Ovary (tissue), 9 donors: ENCODE data around the gene PGBD5. TPM values are rescaled to one million over a fixed set of nuclear protein-coding genes. Genes with fewer than 3 reads are reported as not detected.

ENCODE experiments used
- DNase-seq, 5 donors: peaks; one replicate each; pipeline ENCODE4 v3.0.0-alpha.2; 2019 to 2020
- H3K27ac ChIP-seq, 2 donors: fragments of 200-600 bp; one replicate each; pipeline versions ENCODE4 v1.5.1 to v1.8.0; 2019 to 2022
- H3K27me3 ChIP-seq: fragments of 200-600 bp; one replicate; pipeline ENCODE4 v1.8.0; 2022
- H3K36me3 ChIP-seq: fragments of 200-600 bp; sonication (generic); one replicate; pipeline ENCODE4 v1.5.1; 2019
- H3K4me1 ChIP-seq: one replicate; pipeline ENCODE4 v1.8.1; 2013; ENCODE audit warnings: mild to moderate bottlenecking, moderate library complexity; ENCODE audit not compliant: insufficient read depth
- H3K4me3 ChIP-seq: fragments of 200-600 bp; sonication (generic); one replicate; pipeline ENCODE4 v1.5.1; 2017
- H3K9me3 ChIP-seq, 2 donors: fragments of 200-600 bp in 1 of 2; sonication (generic) in 1 of 2; one replicate each; pipeline versions ENCODE4 v1.5.1 to v1.8.1; 2013 to 2019; ENCODE audit warnings: mild to moderate bottlenecking in 1 of 2, moderate library complexity in 1 of 2
- CTCF ChIP-seq, 3 donors: fragments of 450-650 bp in 2 of 3; fragments of 200-600 bp in 1 of 3; IDR thresholded peaks; one replicate each; pipeline versions ENCODE4 v1.5.1 to v1.8.0; 2016 to 2022; ENCODE audit warnings: antibody characterized with exemption in 3 of 3, mild to moderate bottlenecking in 1 of 3
- EP300 ChIP-seq: sonication (generic); formaldehyde crosslinking; IDR thresholded peaks from one replicate; pipeline ENCODE4 v1.6.1; 2017; ENCODE audit warnings: antibody characterized with exemption
- POLR2A ChIP-seq: fragments of 450-650 bp; IDR thresholded peaks from one replicate; pipeline ENCODE4 v1.6.1; 2017; ENCODE audit warnings: antibody characterized with exemption, mild to moderate bottlenecking, moderate library complexity
- WGBS, 3 donors: extraction: QIAGEN DNeasy Blood & Tissue Kit in 1 of 3; methylation state at CpG; one replicate each; pipeline versions ENCODE4 v1.1.5 to v1.1.7; 2013 to 2017; 5-methylcytosine and 5-hydroxymethylcytosine counted together
- intact Hi-C, 4 donors: fragments of 100-400 bp; cut with DNase I; formaldehyde crosslinking; loops; one replicate each; pipeline versions ENCODE4 v1.11.0 to v1.15.1; 2022 to 2023
- polyA plus RNA-seq, 2 donors: library from polyadenylated mRNA; stranded (reverse); fragments of 200-250 nt in 1 of 2; fragments of 350-450 nt in 1 of 2; fragmentation: Illumina TruSeq in 1 of 2; extraction: RNeasy Lipid Tissue Mini Kit (QIAGEN cat#74804) in 1 of 2; gene quantifications; one replicate each; pipeline ENCODE4 v1.2.3, GENCODE V29; 2013 to 2014
- total RNA-seq, 7 donors: library from RNA; depleted of rRNA in 2 of 7; stranded (reverse); fragments of >200 nt in 2 of 7; fragmentation: NEBNext Ultra II Directional in 3 of 7; extraction: Animal tissue kit (Norgen Biotek cat#: 25700) in 3 of 7; gene quantifications; one replicate each; pipeline versions ENCODE4 v1.1.0 to v1.2.4, GENCODE V29; 2016 to 2023
- donor health status: DM: no; HTN: no; CAD: no; lungs with moderate emphysema.
- donor health status: DM: no; HTN: no; CAD: no.
- donor health status: Bipolar disorder and iron deficiency.
- donor health status: DM: yes; HTN: yes; CAD: no.
- donor health status: DM: no; HTN: no; CAD: no.
- donor health status: DM: yes; HTN: yes; CAD: no.

PGBD5 gene
- total and polyA plus RNA-seq, 9 donors = 0.12 to 2.6 (median 1.1) TPM

- no peaks in the 10 kb centered on the region for H3K36me3 ChIP-seq
Observed at GRCh38 chr1:230265200-230266115, 160.7 kb downstream of the PGBD5 start.

More at GRCh38 chr1:230265200-230266115, 160.7 kb downstream of the PGBD5 start:
- Histone ChIP-seq H3K9me3 (no peaks in the 10 kb centered on the region), H3K4me1 (peaks cover 4% of the 10 kb centered on the region), H3K27me3 (no peaks in the 10 kb centered on the region), H3K27ac (no peak overlapping the region), H3K4me3 (no peak overlapping the region)
- 93% methylated on average over 17 of the region's 17 CpGs for WGBS, 3 donors
- no peak for TF ChIP-seq EP300
- no peak for TF ChIP-seq CTCF (IDR thresholded peaks at IDR 0.05)
- no peak for TF ChIP-seq POLR2A
- DNase-seq = peak in 2 of 5 donors; percentile 12 to 23
- intact Hi-C loops = no loop called here

Other genes starting within 250 kb of the PGBD5 start
- 10 to 100 TPM; 17.0 to 24.9 (median 21.5) TPM for gene COG2, start 216.1 kb upstream of the PGBD5 start, total RNA-seq
- gene COG2, start 216.1 kb upstream of the PGBD5 start, polyA plus RNA-seq = 10 to 100 TPM in 1 of 2 donors, 1 to 10 TPM in 1; 9.1 to 29.5 TPM